HFFc6 (cell line): ENCODE results near the gene RALGPS2. TPM values are rescaled to one million over a fixed set of nuclear protein-coding genes. Genes with fewer than 3 reads are reported as not detected.
"Not testable (repeated sequence)": the region's sequence is repeated elsewhere in the genome, so short reads cannot be mapped to it uniquely, and the experiment has no call there.

ENCODE experiments used
- DNase-seq: peaks from one replicate; pipeline ENCODE4 v3.0.0-alpha.2; 2018
- H3K27ac Mint-ChIP-seq: 2 replicates; pipeline ENCODE4 v1.8.0; 2020; ENCODE audit warnings: mild to moderate bottlenecking, mixed read lengths
- H3K27me3 Mint-ChIP-seq: 2 replicates; pipeline ENCODE4 v1.8.0; 2021; ENCODE audit warnings: mild to moderate bottlenecking, moderate library complexity, mixed read lengths; ENCODE audit not compliant: insufficient read depth
- H3K36me3 Mint-ChIP-seq: 2 replicates; pipeline ENCODE4 v1.8.0; 2021; ENCODE audit warnings: low read depth, mixed read lengths
- H3K4me1 Mint-ChIP-seq: 2 replicates; pipeline ENCODE4 v1.8.0; 2020; ENCODE audit warnings: low read depth, mixed read lengths
- H3K4me3 Mint-ChIP-seq: 2 replicates; pipeline ENCODE4 v1.8.0; 2020; ENCODE audit warnings: mild to moderate bottlenecking, moderate library complexity, mixed read lengths
- H3K9me3 Mint-ChIP-seq: 2 replicates; pipeline ENCODE4 v1.8.0; 2020; ENCODE audit warnings: mild to moderate bottlenecking, mixed read lengths
- CTCF ChIP-seq: fragments of 200-600 bp; sonication (generic); IDR thresholded peaks from 2 replicates; pipeline ENCODE4 v1.5.0; 2021; ENCODE audit warnings: antibody characterized with exemption, mild to moderate bottlenecking
- total RNA-seq, 6 experiments: library from RNA; stranded (reverse); fragmentation: NEBNext Ultra II Directional; extraction: Animal tissue kit (Norgen Biotek cat#: 25700); gene quantifications; 2 replicates in 1 of 6; 3 replicates in 5 of 6; pipeline ENCODE4 v1.2.3, GENCODE V29; 2021

RALGPS2 gene
- total RNA-seq, 6 experiments from 2014 or later: 41.5 to 59.2 (median 48.9) TPM

DNA sequence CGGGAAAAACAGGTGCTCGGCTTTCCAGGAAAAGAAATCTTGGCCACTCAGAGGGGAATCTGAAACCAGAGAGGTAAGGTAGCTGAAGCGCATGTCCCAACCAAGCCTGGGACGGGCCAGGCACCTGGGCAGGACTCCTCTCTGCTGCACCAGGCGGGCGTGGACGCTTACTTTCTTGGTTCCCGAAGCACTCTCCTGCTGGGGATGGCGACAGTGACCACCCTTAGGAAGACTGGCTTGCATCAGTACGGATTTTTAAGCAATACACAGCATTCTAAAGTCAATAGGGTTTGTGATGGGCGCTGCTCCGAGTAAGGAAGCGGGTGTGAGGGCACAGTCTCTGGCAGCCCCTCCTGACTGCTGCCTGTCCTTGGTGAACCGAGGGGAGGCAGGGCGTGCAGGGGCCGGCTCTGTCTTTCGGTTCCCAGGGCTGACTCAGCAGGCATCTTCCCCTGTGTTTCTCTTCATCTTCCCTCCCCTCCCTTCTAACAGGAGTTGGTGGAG, 220.8 kb downstream of the RALGPS2 start:
- peak overlapping the region; percentile 40; the same call in 1 of the 2 replicates for H3K4me3 Mint-ChIP-seq
- H3K9me3 Mint-ChIP-seq: no peaks in the 10 kb centered on the region
- H3K4me1 Mint-ChIP-seq: no peaks in the 10 kb centered on the region
- TF ChIP-seq CTCF: no peak
- H3K36me3 Mint-ChIP-seq: no peaks in the 10 kb centered on the region
- no peak overlapping the region for H3K27ac Mint-ChIP-seq
- no peak for DNase-seq
- peaks cover 21% of the 10 kb centered on the region for H3K27me3 Mint-ChIP-seq

- Mint-ChIP-seq H3K27me3 (peaks cover 21% of the 10 kb centered on the region), H3K36me3 (no peaks in the 10 kb centered on the region), H3K27ac (no peak overlapping the region), H3K4me3 (peak overlapping the region; percentile 40; the same call in 1 of the 2 replicates), H3K4me1 (no peaks in the 10 kb centered on the region), H3K9me3 (no peaks in the 10 kb centered on the region)
- TF ChIP-seq CTCF: no peak
- DNase-seq: no peak
Observed at GRCh38 chr1:178946416-178946815, 221.4 kb downstream of the RALGPS2 start.

GRCh38 chr1:178946855-178947676, 222.0 kb downstream of the RALGPS2 start:
- DNase-seq: no peak
- Mint-ChIP-seq H3K4me3 (no peak overlapping the region), H3K27ac (no peak overlapping the region), H3K4me1 (no peaks in the 10 kb centered on the region), H3K27me3 (peaks cover 24% of the 10 kb centered on the region), H3K36me3 (no peaks in the 10 kb centered on the region), H3K9me3 (no peaks in the 10 kb centered on the region)
- no peak for TF ChIP-seq CTCF

- no peak for TF ChIP-seq CTCF
- Mint-ChIP-seq H3K27me3 (peaks cover 26% of the 10 kb centered on the region), H3K36me3 (no peaks in the 10 kb centered on the region), H3K27ac (no peak overlapping the region), H3K4me3 (no peak overlapping the region), H3K4me1 (no peaks in the 10 kb centered on the region), H3K9me3 (no peaks in the 10 kb centered on the region)
- DNase-seq: no peak
Observed at GRCh38 chr1:178947677-178947981, 222.6 kb downstream of the RALGPS2 start.

DNA sequence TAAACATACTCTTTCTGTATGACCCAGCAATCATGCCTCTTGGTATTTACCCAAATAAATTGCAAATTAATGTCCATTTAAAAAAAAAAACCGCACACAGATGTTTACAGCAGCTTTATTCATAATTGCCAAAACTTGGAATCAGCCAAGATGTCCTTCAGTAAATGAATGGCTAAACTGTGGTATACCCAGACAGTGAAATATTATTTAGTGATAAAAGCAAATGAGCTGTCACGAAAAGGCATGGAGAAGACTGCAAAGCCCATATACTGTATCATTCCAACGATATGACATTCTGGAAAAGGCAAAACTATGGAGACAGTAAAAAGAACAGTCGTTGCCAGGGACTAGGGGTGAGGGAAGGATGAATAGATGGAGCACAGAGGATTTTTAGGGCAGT, 223.6 kb downstream of the RALGPS2 start:
- Mint-ChIP-seq H3K4me1 (no peaks in the 10 kb centered on the region), H3K4me3 (no peak overlapping the region), H3K36me3 (no peaks in the 10 kb centered on the region), H3K9me3 (no peaks in the 10 kb centered on the region), H3K27me3 (peaks cover 23% of the 10 kb centered on the region), H3K27ac (no peak overlapping the region)
- no peak for DNase-seq
- TF ChIP-seq CTCF: no peak

- not testable (repeated sequence) for H3K4me1 Mint-ChIP-seq, H3K27ac Mint-ChIP-seq, DNase-seq, H3K4me3 Mint-ChIP-seq, H3K9me3 Mint-ChIP-seq, H3K36me3 Mint-ChIP-seq
- peaks cover 23% of the 10 kb centered on the region for H3K27me3 Mint-ChIP-seq
Observed at GRCh38 chr1:178949866-178950265, 224.8 kb downstream of the RALGPS2 start.
